HCT116 (cell line): Measurements from ENCODE around the gene CXCR2. TPM values are rescaled to one million over a fixed set of nuclear protein-coding genes. Genes with fewer than 3 reads are reported as not detected.

ENCODE experiments used
- ATAC-seq: fragments of 200-7000 bp; cut with Tn5 transposase; 2 replicates; pipeline ENCODE4 v1.9.1; 2020; ENCODE audit warnings: mild to moderate bottlenecking, moderate library complexity
- BruUV-seq: library from RNA; stranded (reverse); fragments of 400-500 nt; replicated peaks from 2 replicates; lab custom pipeline; 2021; lab: Mats Ljungman, UMichigan
- CTCF ChIA-PET: fragments of 300-600 bp; sonication (Branson Sonifier 250); formaldehyde crosslinking; loops from one replicate; lab custom pipeline; 2021; ENCODE audit warnings: antibody characterized with exemption; lab: Charles Lee
- POLR2A ChIA-PET: fragments of 300-600, 350-600 bp; sonication (Branson Sonifier 250); formaldehyde crosslinking; loops from one replicate; lab custom pipeline; 2021; ENCODE audit warnings: antibody characterized with exemption; lab: Charles Lee
- RAD21 ChIA-PET, 2 experiments: fragments of 300-600 bp; sonication (Branson Sonifier 250); formaldehyde crosslinking; loops; one replicate each; lab custom pipeline; 2023; ENCODE audit warnings: low total read pairs in 2 of 2; ENCODE audit not compliant: uncharacterized antibody in 2 of 2, unreplicated experiment in 2 of 2, low non-redundant PET in 1 of 2; lab: Charles Lee
- DNase-seq: peaks from one replicate; pipeline ENCODE4 v3.0.0-alpha.2; 2010; ENCODE audit warnings: low read depth, low spot score
- H2AFZ ChIP-seq: fragments of 200-600 bp; shearing (Covaris generic), sonication (generic); 2 replicates; pipeline ENCODE4 v1.6.1; 2017; ENCODE audit warnings: low read depth, mixed run types, mixed read lengths, antibody characterized with exemption, low read length; ENCODE audit not compliant: poor library complexity, severe bottlenecking
- H3K27ac ChIP-seq: 2 replicates; pipeline ENCODE4 v1.5.1; 2012; ENCODE audit warnings: low read depth, low read length
- H3K27me3 ChIP-seq: fragments of 200-600 bp; sonication (generic); 2 replicates; pipeline ENCODE4 v1.6.1; 2016; ENCODE audit warnings: mixed run types, low read length, mixed read lengths; ENCODE audit not compliant: insufficient read depth
- H3K36me3 ChIP-seq, 2 experiments: fragments of 200-500 bp in 1 of 2; fragments of 200-600 bp in 1 of 2; sonication (Bioruptor generic) in 1 of 2; sonication (generic) in 1 of 2; 2 replicates each; pipeline versions ENCODE4 v1.5.1 to v1.6.1; 2014 to 2016; ENCODE audit warnings: low read length in 2 of 2, inconsistent platforms in 1 of 2, mixed read lengths in 1 of 2, mixed run types in 1 of 2; ENCODE audit not compliant: insufficient read depth in 2 of 2, control insufficient read depth in 1 of 2
- H3K4me1 ChIP-seq, 2 experiments: fragments of 200-600 bp in 1 of 2; sonication (generic) in 1 of 2; 2 replicates each; pipeline versions ENCODE4 v1.5.1 to v1.6.1; 2012 to 2017; ENCODE audit warnings: low read length in 2 of 2, inconsistent platforms in 1 of 2, mild to moderate bottlenecking in 1 of 2, mixed read lengths in 1 of 2, mixed run types in 1 of 2, moderate library complexity in 1 of 2; ENCODE audit not compliant: insufficient read depth in 2 of 2, control insufficient read depth in 1 of 2
- H3K4me2 ChIP-seq: fragments of 200-600 bp; sonication (generic); 2 replicates; pipeline ENCODE4 v1.6.1; 2017; ENCODE audit warnings: mixed run types, low read length, mixed read lengths
- H3K4me3 ChIP-seq, 2 experiments: fragments of 200-600 bp in 1 of 2; sonication (generic) in 1 of 2; replicated peaks in 1 of 2; 2 replicates each; pipeline ENCODE4 v1.5.1; 2011 to 2016; ENCODE audit warnings: low read length in 2 of 2, control low read depth in 1 of 2, low read depth in 1 of 2, mild to moderate bottlenecking in 1 of 2, mixed read lengths in 1 of 2, mixed run types in 1 of 2
- H3K79me2 ChIP-seq: fragments of 200-600 bp; sonication (generic); 2 replicates; pipeline ENCODE4 v1.6.1; 2017; ENCODE audit warnings: mild to moderate bottlenecking, mixed run types, low read length, moderate library complexity, mixed read lengths; ENCODE audit not compliant: insufficient read depth
- H3K9ac ChIP-seq: fragments of 200-600 bp; sonication (generic); 2 replicates; pipeline ENCODE4 v1.6.1; 2016; ENCODE audit warnings: low read length, mixed read lengths
- H3K9me2 ChIP-seq: fragments of 200-600 bp; sonication (generic), shearing (Covaris generic); 2 replicates; pipeline ENCODE4 v1.6.1; 2017; ENCODE audit warnings: mixed run types, mild to moderate bottlenecking, moderate library complexity; ENCODE audit not compliant: insufficient read depth
- H3K9me3 ChIP-seq, 2 experiments: fragments of 200-500 bp in 1 of 2; fragments of 200-600 bp in 1 of 2; sonication (Bioruptor generic) in 1 of 2; sonication (generic) in 1 of 2; 2 replicates each; pipeline ENCODE4 v1.6.1; 2014 to 2017; ENCODE audit warnings: low read length in 2 of 2, mixed read lengths in 2 of 2, inconsistent platforms in 1 of 2, low read depth in 1 of 2, mild to moderate bottlenecking in 1 of 2, mixed run types in 1 of 2, moderate library complexity in 1 of 2; ENCODE audit not compliant: control insufficient read depth in 1 of 2, insufficient read depth in 1 of 2
- H4K20me1 ChIP-seq: fragments of 200-600 bp; sonication (generic), shearing (Covaris generic); 2 replicates; pipeline ENCODE4 v1.6.1; 2017; ENCODE audit warnings: mixed run types, mild to moderate bottlenecking, moderate library complexity; ENCODE audit not compliant: insufficient read depth
- CBX3 ChIP-seq: IDR thresholded peaks from 2 replicates; pipeline ENCODE4 v1.6.1; 2012; ENCODE audit warnings: low read depth
- CEBPB ChIP-seq: IDR thresholded peaks from 2 replicates; pipeline ENCODE4 v1.6.1; 2012; ENCODE audit warnings: low read depth
- EGR1 ChIP-seq: IDR thresholded peaks from 2 replicates; pipeline ENCODE4 v1.6.1; 2012; ENCODE audit warnings: low read depth
- FOSL1 ChIP-seq: IDR thresholded peaks from 2 replicates; pipeline ENCODE4 v1.6.1; 2012; ENCODE audit warnings: low read depth
- JUND ChIP-seq: IDR thresholded peaks from 2 replicates; pipeline ENCODE4 v1.6.1; 2012
- RAD21 ChIP-seq: IDR thresholded peaks from 2 replicates; pipeline ENCODE4 v1.6.1; 2012; ENCODE audit warnings: low read depth, mild to moderate bottlenecking
- SIN3A ChIP-seq: IDR thresholded peaks from 2 replicates; pipeline ENCODE4 v1.6.1; 2012; ENCODE audit warnings: low read depth
- SP1 ChIP-seq: IDR thresholded peaks from 2 replicates; pipeline ENCODE4 v1.6.1; 2012; ENCODE audit warnings: low read depth
- TCF7L2 ChIP-seq: IDR thresholded peaks from 2 replicates; pipeline ENCODE4 v1.7.0; 2011; ENCODE audit warnings: borderline replicate concordance, inconsistent platforms; ENCODE audit not compliant: insufficient read depth, insufficient read length; ENCODE audit errors: extremely low read depth
- YY1 ChIP-seq: IDR thresholded peaks from 2 replicates; pipeline ENCODE4 v1.6.1; 2011; ENCODE audit warnings: low read length, low read depth, moderate library complexity, mild to moderate bottlenecking; ENCODE audit not compliant: insufficient replicate concordance; ENCODE audit errors: extremely low read depth
- ZFX ChIP-seq: fragments of 450-650 bp; IDR thresholded peaks from 2 replicates; pipeline ENCODE4 v1.6.1; 2017
- ZNF274 ChIP-seq: fragments of 200-500 bp; sonication (Bioruptor generic); IDR thresholded peaks from 2 replicates; pipeline ENCODE4 v1.6.1; 2014; ENCODE audit warnings: mild to moderate bottlenecking, low read depth, low read length, inconsistent platforms
- intact Hi-C: fragments of 100-400 bp; cut with micrococcal nuclease; formaldehyde crosslinking; loops from 2 replicates; pipeline ENCODE4 v1.10.0; 2022
- total RNA-seq: library from RNA; stranded (reverse); gene quantifications from one replicate; pipeline ENCODE4 v1.2.1, GENCODE V29; 2021; ENCODE audit not compliant: unreplicated experiment
- TF ChIP-seq, protein P1 (sequence below): IDR thresholded peaks from 2 replicates; pipeline ENCODE4 v1.6.1; 2011; ENCODE audit warnings: mild to moderate bottlenecking, low read length, moderate library complexity; ENCODE audit not compliant: insufficient replicate concordance; ENCODE audit errors: extremely low read depth
- TF ChIP-seq, protein P2 (sequence below): IDR thresholded peaks from 2 replicates; pipeline ENCODE4 v1.6.1; 2012
- TF ChIP-seq, protein P3 (sequence below): IDR thresholded peaks from 2 replicates; pipeline ENCODE4 v1.6.1; 2012

Gene CXCR2
- total RNA-seq, 1 experiment from 2014 or later, result 0.15 TPM

DNA sequence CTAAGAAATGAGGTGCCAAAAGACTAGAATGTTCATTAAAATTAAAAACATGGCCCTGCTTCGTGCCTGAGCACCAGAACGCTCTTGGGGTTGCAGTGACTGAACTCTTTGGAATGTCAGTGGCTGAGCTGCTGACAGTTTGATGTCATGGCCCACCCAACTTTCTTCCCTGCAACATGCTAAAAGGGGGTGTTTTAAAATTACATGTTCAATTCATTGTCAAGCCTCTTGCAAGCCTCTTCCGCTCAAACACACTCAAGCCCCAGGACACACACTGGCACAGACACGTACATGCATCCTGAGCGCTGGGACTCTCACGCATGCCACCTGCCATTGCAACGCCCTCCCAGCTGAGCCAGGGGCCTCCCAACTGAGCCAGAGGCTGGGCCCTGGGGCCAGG is 44.1 kb upstream of the CXCR2 start:
- Histone ChIP-seq H3K9me3 (no peaks in the 10 kb centered on the region), H3K36me3 (no peaks in the 10 kb centered on the region), H3K79me2 (no peaks in the 10 kb centered on the region), H3K4me1 (no peaks in the 10 kb centered on the region), H3K4me3 (no peak overlapping the region), H3K27ac (no peak overlapping the region), H2AFZ (no peak overlapping the region), H3K9ac (no peak overlapping the region), H3K9me2 (no peaks in the 10 kb centered on the region), H4K20me1 (no peaks in the 10 kb centered on the region), H3K27me3 (no peaks in the 10 kb centered on the region), H3K4me2 (no peak overlapping the region)
- DNase-seq (no peak), ATAC-seq (no peak)
- CTCF ChIA-PET, result interaction anchor here (1.5 kb wide), 1 partner anchor 13 kb away, joined by 5 read pairs; the partner anchor contains the start of gene RUFY4
- no TSS peak for BruUV-seq
- intact Hi-C loops, result no loop called here
- TF ChIP-seq CBX3, result no peak
- TF ChIP-seq ZFX, result no peak
- TF ChIP-seq, protein P1, sequence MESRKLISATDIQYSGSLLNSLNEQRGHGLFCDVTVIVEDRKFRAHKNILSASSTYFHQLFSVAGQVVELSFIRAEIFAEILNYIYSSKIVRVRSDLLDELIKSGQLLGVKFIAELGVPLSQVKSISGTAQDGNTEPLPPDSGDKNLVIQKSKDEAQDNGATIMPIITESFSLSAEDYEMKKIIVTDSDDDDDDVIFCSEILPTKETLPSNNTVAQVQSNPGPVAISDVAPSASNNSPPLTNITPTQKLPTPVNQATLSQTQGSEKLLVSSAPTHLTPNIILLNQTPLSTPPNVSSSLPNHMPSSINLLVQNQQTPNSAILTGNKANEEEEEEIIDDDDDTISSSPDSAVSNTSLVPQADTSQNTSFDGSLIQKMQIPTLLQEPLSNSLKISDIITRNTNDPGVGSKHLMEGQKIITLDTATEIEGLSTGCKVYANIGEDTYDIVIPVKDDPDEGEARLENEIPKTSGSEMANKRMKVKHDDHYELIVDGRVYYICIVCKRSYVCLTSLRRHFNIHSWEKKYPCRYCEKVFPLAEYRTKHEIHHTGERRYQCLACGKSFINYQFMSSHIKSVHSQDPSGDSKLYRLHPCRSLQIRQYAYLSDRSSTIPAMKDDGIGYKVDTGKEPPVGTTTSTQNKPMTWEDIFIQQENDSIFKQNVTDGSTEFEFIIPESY, result no peak
- no peak for TF ChIP-seq YY1
- TF ChIP-seq TCF7L2, result no peak
- TF ChIP-seq SP1, result no peak
- TF ChIP-seq JUND, result no peak
- TF ChIP-seq ZNF274, result no peak
- no peak for TF ChIP-seq EGR1
- TF ChIP-seq FOSL1, result no peak
- TF ChIP-seq, protein P2, sequence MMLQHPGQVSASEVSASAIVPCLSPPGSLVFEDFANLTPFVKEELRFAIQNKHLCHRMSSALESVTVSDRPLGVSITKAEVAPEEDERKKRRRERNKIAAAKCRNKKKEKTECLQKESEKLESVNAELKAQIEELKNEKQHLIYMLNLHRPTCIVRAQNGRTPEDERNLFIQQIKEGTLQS, result no peak
- TF ChIP-seq, protein P3, sequence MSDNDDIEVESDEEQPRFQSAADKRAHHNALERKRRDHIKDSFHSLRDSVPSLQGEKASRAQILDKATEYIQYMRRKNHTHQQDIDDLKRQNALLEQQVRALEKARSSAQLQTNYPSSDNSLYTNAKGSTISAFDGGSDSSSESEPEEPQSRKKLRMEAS, result no peak
- no peak for TF ChIP-seq CEBPB
- TF ChIP-seq RAD21, result no peak
- no peak for TF ChIP-seq SIN3A
- RAD21 ChIA-PET, result no interaction called here
- POLR2A ChIA-PET, result no interaction called here
